Activated CD4-positive, alpha-beta memory T cell treated with anti-CD3 and anti-CD28 coated beads for 36 hours (primary cell): ENCODE measurements around the gene FYTTD1. TPM values are rescaled to one million over a fixed set of nuclear protein-coding genes. Genes with fewer than 3 reads are reported as not detected.
A peak's percentile ranks its signal among the peaks of the same experiment; 100 is the strongest.

Experiments used
- CTCF ChIA-PET: fragments of 350-600 bp; sonication (Branson Sonifier 250); formaldehyde crosslinking; loops from one replicate; lab custom pipeline; 2021; ENCODE audit warnings: antibody characterized with exemption, inconsistent platforms; lab: Charles Lee
- POLR2A ChIA-PET: fragments of 350-600 bp; sonication (Branson Sonifier 250); formaldehyde crosslinking; loops from one replicate; lab custom pipeline; 2021; ENCODE audit warnings: antibody characterized with exemption; lab: Charles Lee
- DNase-seq: peaks from one replicate; pipeline ENCODE4 v3.0.0-alpha.2; 2020
- H3K27ac Mint-ChIP-seq: one replicate; pipeline ENCODE4 v1.8.0; 2021; ENCODE audit warnings: mixed read lengths
- H3K27me3 Mint-ChIP-seq: one replicate; pipeline ENCODE4 v1.8.0; 2021; ENCODE audit warnings: mixed read lengths
- H3K36me3 Mint-ChIP-seq: one replicate; pipeline ENCODE4 v1.8.0; 2021; ENCODE audit warnings: mixed read lengths
- H3K4me1 Mint-ChIP-seq: one replicate; pipeline ENCODE4 v1.8.0; 2021; ENCODE audit warnings: low read depth, mixed read lengths
- H3K4me3 Mint-ChIP-seq: one replicate; pipeline ENCODE4 v1.8.0; 2021; ENCODE audit warnings: mild to moderate bottlenecking, mixed read lengths
- H3K9me3 Mint-ChIP-seq: one replicate; pipeline ENCODE4 v1.8.0; 2021; ENCODE audit warnings: mixed read lengths
- intact Hi-C: fragments of 100-400 bp; cut with micrococcal nuclease; formaldehyde crosslinking; loops from one replicate; pipeline ENCODE4 v1.15.1; 2023
- total RNA-seq, 2 experiments: library from RNA; stranded (reverse); gene quantifications; one replicate each; pipeline ENCODE4 v1.2.3, GENCODE V29; 2021

FYTTD1 gene
- total RNA-seq, 2 experiments from 2014 or later: 35.5 to 39.9 TPM

DNA sequence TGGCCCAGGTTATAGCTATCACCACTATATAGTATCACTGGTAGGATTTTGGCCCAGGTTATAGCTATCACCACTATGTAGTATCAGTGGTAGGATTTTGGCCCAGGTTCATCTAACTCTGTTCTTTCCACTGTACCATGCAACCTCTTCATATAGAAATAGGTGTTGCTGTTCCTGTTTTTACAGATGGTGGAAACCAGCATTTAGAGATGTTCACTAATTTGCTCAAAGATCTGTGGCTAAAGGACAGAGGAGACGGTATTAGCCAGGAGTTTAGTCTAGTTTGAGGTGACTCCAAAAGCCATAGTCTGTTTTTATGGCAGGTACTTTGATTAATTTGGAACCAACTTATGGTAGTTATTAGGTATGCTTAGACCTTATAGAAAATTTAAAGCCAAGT is 44.4 kb downstream of the FYTTD1 start:
- H3K4me1 Mint-ChIP-seq: peaks cover 49% of the 10 kb centered on the region
- H3K4me3 Mint-ChIP-seq: no peak overlapping the region
- H3K27ac Mint-ChIP-seq: no peak overlapping the region
- intact Hi-C loops: loop anchor here (5.0 kb wide), 1 partner anchor 53 kb away; no protein-coding TSS in a partner anchor
- ChIA-PET POLR2A (no interaction called here), CTCF (no interaction called here)
- no peaks in the 10 kb centered on the region for H3K36me3 Mint-ChIP-seq
- no peaks in the 10 kb centered on the region for H3K27me3 Mint-ChIP-seq
- DNase-seq: no peak
- H3K9me3 Mint-ChIP-seq: no peaks in the 10 kb centered on the region

DNA sequence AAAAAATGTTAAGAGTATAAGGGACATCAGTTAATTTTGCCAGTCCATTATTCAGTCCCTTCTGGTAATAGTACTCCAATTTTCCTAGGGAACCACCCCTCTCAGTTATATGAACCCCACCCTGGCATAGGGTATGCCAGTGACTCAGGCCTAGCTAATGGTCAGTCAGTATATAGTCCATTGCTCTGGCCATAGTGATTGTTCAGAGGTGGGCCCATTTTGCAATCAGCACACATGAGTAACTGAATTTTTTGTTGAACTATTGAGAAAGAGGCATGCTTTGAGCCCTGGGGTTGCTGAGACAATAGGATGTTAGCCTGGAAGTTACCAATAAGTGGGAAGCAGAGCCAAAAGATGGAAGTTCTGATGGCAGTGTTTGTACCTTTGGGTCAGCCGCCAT is 45.5 kb downstream of the FYTTD1 start:
- H3K4me3 Mint-ChIP-seq: no peak overlapping the region

DNA sequence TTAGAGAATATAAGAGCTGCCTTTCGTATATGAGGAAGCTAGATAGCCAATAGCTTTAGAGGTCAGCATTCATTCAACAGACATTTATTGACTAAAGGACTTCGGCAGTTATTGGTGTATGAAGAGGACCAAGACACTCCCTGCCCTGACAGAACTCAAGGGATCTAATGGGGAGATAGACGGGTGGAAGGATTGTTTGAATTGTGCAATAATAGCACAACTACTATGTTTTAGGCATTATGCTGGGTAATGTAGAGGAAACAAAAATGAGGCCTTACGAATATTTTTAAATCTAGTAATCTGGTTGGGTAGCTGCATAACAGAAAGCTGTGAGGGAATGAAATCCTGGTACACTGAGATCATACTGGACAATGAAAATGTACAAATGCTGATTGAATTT is 46.4 kb downstream of the FYTTD1 start:
- Mint-ChIP-seq H3K27ac (no peak overlapping the region), H3K9me3 (no peaks in the 10 kb centered on the region), H3K4me1 (peaks cover 56% of the 10 kb centered on the region), H3K4me3 (no peak overlapping the region), H3K36me3 (no peaks in the 10 kb centered on the region), H3K27me3 (no peaks in the 10 kb centered on the region)
- ChIA-PET POLR2A (no interaction called here), CTCF (no interaction called here)
- DNase-seq: no peak
- intact Hi-C loops: no loop called here

More for the DNA sequence above, 45.5 kb downstream of the FYTTD1 start:
- Mint-ChIP-seq H3K27ac (no peak overlapping the region), H3K27me3 (no peaks in the 10 kb centered on the region), H3K4me1 (peaks cover 51% of the 10 kb centered on the region), H3K36me3 (no peaks in the 10 kb centered on the region), H3K9me3 (no peaks in the 10 kb centered on the region)
- ChIA-PET POLR2A (no interaction called here), CTCF (no interaction called here)
- intact Hi-C loops: no loop called here
- DNase-seq: no peak

DNA sequence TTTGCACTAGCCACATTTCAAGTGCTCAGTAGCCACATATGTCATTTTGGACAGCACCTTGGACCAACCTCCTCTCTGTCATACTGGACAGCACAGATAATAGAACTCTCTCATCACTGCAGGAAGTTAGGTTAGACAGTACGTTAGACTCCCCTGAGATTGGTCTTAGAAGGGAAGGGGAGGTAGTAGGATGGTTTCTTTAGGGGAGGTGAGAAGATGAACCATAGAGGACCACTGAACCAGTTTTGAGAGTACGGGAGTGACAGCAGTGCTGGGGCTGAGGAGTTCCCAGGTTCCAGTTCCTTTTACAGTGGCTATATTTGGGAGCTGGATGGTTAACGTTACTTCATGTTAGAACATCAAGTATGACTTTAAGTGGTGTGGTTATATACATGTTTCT is 49.2 kb downstream of the FYTTD1 start:
- Mint-ChIP-seq H3K4me1 (peaks cover 66% of the 10 kb centered on the region), H3K36me3 (no peaks in the 10 kb centered on the region), H3K27ac (no peak overlapping the region), H3K27me3 (no peaks in the 10 kb centered on the region), H3K4me3 (no peak overlapping the region), H3K9me3 (no peaks in the 10 kb centered on the region)
- no peak for DNase-seq
- intact Hi-C loops: no loop called here
- CTCF ChIA-PET: interaction anchor here (0.6 kb wide), 1 partner anchor 591 kb away, joined by 4 read pairs; no protein-coding TSS in a partner anchor
- POLR2A ChIA-PET: no interaction called here

DNA sequence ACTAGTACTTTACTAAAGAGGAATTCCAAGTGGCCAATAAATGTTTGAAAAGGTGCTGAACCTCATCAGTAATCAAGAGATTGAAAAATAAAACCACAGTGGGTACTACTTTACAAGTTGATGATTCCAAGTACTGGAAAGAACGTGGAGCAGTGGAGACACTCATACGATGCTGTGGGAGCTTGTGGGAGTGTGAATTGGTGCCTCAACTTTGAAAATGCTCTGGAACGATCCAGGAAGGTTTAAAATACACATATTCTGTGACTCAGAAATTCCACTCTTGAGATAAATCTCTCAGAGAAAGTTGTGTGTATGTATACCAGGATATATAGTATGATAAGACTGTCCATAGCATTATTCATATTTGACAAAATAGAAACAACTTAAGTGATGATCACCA is 50.7 kb downstream of the FYTTD1 start:
- POLR2A ChIA-PET: no interaction called here
- H3K4me3 Mint-ChIP-seq: no peak overlapping the region
- intact Hi-C loops: no loop called here
- no peak overlapping the region for H3K27ac Mint-ChIP-seq
- no peak for DNase-seq
- peaks cover 57% of the 10 kb centered on the region for H3K4me1 Mint-ChIP-seq
- CTCF ChIA-PET: interaction anchor here (1.1 to 1.6 kb wide), 3 partner anchors 9 to 47 kb away, joined by 3 to 4 read pairs (median 4); partner anchors contain the start of gene LRCH3
- H3K9me3 Mint-ChIP-seq: no peaks in the 10 kb centered on the region
- H3K27me3 Mint-ChIP-seq: no peaks in the 10 kb centered on the region
- H3K36me3 Mint-ChIP-seq: no peaks in the 10 kb centered on the region

DNA sequence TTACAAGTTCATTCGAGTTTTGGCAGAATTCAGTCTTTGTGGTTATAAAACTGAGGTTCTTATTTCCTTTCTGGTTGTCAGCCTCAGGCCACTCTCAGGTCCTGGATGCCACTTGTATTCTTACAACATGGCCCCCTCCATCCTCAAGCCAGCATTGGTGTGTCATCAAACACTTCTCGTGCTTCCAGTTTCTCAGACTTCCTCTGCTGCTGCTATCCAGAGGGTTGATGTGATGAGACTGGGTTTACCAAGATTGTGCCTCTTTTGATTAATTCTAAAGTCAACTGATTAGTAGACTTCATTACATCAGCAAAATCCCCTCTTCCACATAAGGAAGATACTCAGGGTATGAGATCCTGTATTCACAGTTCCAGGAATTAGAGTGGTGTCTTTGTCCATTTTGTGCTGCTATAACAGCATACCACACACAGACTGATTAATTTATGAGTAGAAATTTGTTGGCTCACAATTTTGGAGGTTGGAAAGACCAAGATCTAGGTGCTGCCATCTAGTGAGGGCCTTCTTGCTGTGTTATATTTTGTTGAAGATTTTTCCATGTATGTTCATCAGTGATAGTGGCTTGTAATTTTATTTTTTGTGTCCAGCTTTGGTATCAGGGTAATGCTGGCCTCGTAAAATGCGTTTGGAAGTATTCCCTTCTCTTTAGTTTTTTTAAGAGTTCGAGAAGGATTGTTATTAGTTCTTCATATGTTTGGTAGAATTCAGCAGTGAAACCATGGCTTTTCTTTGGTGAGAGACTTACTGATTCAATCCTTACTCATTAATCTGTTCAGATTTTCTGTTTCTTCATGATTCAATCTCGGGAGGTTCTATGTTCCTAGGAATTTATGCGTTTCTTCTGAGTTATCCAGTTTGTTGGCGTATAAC is 52.5 kb downstream of the FYTTD1 start:
- no peak overlapping the region for H3K4me3 Mint-ChIP-seq
- CTCF ChIA-PET: interaction anchor here (0.7 to 1.6 kb wide), 8 partner anchors 13 to 203 kb away, joined by 3 to 5 read pairs (median 3); no protein-coding TSS in a partner anchor
- POLR2A ChIA-PET: no interaction called here

DNA sequence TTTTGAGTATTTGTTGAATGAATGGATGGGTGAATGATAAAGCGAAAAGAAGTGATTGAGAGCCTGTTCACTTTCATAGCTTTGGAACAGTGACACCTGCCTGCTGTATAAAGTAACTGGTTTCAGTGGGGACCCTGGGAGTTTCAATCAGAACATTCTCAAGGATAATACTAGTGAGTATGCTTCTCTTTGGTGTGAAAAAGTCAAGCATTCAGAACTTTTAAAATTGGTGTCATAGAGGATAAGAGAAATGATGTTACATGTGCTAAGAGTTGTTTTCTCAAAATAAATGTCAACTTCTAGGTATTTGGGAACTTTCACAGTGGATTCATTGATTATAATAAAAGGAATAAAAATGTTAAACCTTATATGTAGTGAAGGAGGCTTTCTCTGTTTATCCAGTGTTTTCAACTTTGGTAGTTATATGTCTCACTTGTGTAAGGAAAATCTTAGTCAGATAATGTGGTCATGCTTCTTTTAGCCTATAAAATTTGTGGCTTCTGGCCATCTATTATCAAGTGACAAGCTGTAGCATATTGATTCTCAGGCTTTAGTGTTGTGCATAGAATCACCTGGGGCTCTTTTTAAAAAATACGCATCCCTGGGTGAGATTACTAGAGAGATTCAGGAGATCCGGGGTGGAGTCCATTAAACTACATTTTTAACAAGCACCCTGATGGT is 53.2 kb downstream of the FYTTD1 start:
- Mint-ChIP-seq H3K4me3 (no peak overlapping the region), H3K27ac (no peak overlapping the region), H3K27me3 (no peaks in the 10 kb centered on the region), H3K9me3 (no peaks in the 10 kb centered on the region), H3K4me1 (peaks cover 48% of the 10 kb centered on the region), H3K36me3 (peaks cover 2% of the 10 kb centered on the region)
- ChIA-PET POLR2A (no interaction called here), CTCF (interaction anchor here (0.7 to 1.5 kb wide), 3 partner anchors 14 to 204 kb away, joined by 3 to 5 read pairs (median 3); no protein-coding TSS in a partner anchor)
- intact Hi-C loops: loop anchor here (1.0 to 2.0 kb wide), 2 partner anchors 10 to 50 kb away; no protein-coding TSS in a partner anchor
- DNase-seq: no peak

More for the DNA sequence above, 52.5 kb downstream of the FYTTD1 start:
- Mint-ChIP-seq H3K27me3 (no peaks in the 10 kb centered on the region), H3K27ac (peak overlapping the region; percentile 79), H3K36me3 (peaks cover 2% of the 10 kb centered on the region), H3K9me3 (no peaks in the 10 kb centered on the region), H3K4me1 (peaks cover 48% of the 10 kb centered on the region)
- intact Hi-C loops: loop anchor here (1.0 to 2.0 kb wide), 2 partner anchors 9 to 49 kb away; no protein-coding TSS in a partner anchor
- DNase-seq: peak; percentile 53

DNA sequence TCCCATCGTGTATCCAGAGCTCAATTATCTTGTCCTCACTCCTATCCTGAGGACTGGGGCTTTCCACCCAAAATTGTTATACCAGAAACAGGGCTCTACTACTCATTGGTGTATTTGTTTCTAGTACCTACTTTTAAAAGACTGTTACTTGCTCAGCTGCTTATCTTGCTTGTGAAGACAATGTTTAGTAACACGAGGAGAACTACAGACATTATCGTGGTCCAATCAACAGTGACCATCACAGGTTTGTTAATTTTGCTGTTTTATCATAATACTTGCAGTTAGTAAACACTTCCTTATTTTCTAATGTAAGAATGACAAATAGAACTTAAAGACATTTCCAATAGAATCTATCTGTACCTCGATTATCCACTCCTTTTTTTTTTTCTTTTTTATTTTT is 54.8 kb downstream of the FYTTD1 start:
- Mint-ChIP-seq H3K36me3 (peaks cover 2% of the 10 kb centered on the region), H3K27me3 (no peaks in the 10 kb centered on the region), H3K4me1 (peaks cover 52% of the 10 kb centered on the region), H3K4me3 (no peak overlapping the region), H3K9me3 (no peaks in the 10 kb centered on the region), H3K27ac (no peak overlapping the region)
- ChIA-PET CTCF (interaction anchor here (0.7 kb wide), 1 partner anchor 10 kb away, joined by 4 read pairs; no protein-coding TSS in a partner anchor), POLR2A (interaction anchor here (0.7 kb wide), 1 partner anchor 11 kb away, joined by 3 read pairs; no protein-coding TSS in a partner anchor)
- no peak for DNase-seq
- intact Hi-C loops: no loop called here

DNA sequence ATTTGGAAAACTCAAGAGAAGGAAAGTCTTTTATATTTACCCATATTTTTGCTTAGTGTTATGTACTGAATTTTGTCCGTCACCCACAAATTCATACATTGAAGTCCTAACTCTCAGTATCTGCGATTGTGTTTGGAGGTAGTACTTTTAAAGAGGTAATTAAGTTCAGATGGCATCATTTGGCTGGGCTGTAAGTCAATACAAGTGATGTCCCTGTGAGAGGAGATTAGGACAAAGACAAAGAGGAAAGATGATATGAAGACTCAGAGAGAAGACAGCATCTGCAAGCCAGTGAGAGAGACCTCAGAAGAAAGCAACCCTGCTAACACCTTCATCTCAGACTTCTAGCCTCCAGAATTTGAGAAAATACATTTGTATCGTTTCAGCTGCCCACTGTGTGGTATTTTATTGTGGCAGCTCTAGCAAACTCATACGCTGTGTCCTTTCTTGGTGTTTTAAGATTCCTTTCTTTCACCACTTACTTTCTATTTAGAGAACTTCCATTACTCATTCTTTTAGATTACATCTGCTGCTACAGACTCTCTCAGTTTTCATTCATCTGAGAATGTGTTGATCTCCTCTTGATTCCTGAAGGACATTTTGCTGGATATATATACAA is 58.4 kb downstream of the FYTTD1 start:
- Mint-ChIP-seq H3K4me3 (no peak overlapping the region), H3K4me1 (peaks cover 29% of the 10 kb centered on the region), H3K36me3 (peaks cover 2% of the 10 kb centered on the region), H3K27ac (no peak overlapping the region), H3K27me3 (no peaks in the 10 kb centered on the region), H3K9me3 (no peaks in the 10 kb centered on the region)
- POLR2A ChIA-PET: no interaction called here
- intact Hi-C loops: no loop called here
- DNase-seq: no peak
- CTCF ChIA-PET: no interaction called here

DNA sequence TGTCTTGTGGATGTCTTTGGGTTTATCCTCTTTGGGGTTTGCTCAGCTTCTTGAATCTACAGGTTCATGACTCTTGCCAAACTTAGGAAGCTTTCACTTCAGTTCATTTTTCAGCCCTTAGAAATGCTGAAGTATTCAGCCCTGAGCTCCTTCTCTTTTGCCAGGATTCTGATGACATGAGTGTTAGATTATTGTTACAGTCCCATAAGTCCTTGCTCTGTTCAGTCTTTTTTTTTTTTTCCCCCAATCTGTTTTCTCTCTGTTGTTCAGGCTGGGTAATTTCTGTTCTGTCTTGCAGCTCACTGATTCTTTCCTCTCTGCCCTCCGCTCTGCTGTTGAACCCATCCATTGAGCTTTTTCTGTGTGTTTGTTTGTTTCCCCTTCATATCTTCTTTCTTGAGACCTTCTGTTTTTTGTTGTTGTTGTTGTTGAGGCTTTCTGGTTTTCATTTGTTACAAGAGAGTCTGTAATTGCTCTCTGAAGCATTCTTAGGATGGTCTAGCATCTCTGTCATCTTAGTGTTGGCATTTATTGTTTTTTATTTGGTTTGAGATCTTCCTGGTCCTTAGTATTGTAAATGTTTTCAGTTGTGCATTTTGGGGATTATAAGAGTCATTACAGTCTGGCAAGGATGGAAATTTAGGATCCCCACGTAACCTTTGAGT is 59.8 kb downstream of the FYTTD1 start:
- no peak overlapping the region for H3K4me3 Mint-ChIP-seq
- DNase-seq: no peak
- H3K27me3 Mint-ChIP-seq: no peaks in the 10 kb centered on the region
- H3K36me3 Mint-ChIP-seq: peaks cover 2% of the 10 kb centered on the region
- no peaks in the 10 kb centered on the region for H3K9me3 Mint-ChIP-seq
- no peak overlapping the region for H3K27ac Mint-ChIP-seq
- peaks cover 32% of the 10 kb centered on the region for H3K4me1 Mint-ChIP-seq
- ChIA-PET CTCF (no interaction called here), POLR2A (interaction anchor here (0.7 kb wide), 1 partner anchor 1698 kb away, joined by 5 read pairs; no protein-coding TSS in a partner anchor)
- intact Hi-C loops: no loop called here

DNA sequence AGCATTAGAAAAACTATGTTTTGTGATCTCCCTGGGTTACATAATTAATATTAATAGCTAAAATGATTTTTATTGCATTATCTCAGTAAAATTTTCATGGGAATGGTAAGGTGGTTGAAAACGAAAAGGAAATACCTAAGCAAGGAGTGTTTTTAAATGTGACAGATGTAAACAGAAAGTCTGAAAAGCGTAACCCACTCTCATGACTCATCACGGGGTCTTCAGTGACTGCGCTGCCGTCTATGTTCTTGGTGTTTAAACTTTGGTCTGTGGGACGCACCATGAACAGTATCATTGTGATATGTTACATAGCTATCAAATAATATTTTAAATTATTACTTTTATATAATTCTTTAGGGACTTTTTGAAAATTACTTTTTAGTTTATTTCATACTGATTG is 61.2 kb downstream of the FYTTD1 start:
- intact Hi-C loops: no loop called here
- peaks cover 34% of the 10 kb centered on the region for H3K4me1 Mint-ChIP-seq
- DNase-seq: no peak
- peaks cover 2% of the 10 kb centered on the region for H3K36me3 Mint-ChIP-seq
- H3K27me3 Mint-ChIP-seq: no peaks in the 10 kb centered on the region
- no peak overlapping the region for H3K27ac Mint-ChIP-seq
- ChIA-PET CTCF (no interaction called here), POLR2A (no interaction called here)
- no peak overlapping the region for H3K4me3 Mint-ChIP-seq
- no peaks in the 10 kb centered on the region for H3K9me3 Mint-ChIP-seq
